RWPE2 (cell line): Measurements from ENCODE around the gene EFCAB8.

ENCODE experiments used
- ATAC-seq: fragments of 200-7000 bp; cut with Tn5 transposase; 3 replicates; pipeline ENCODE4 v1.9.1; 2021; ENCODE audit warnings: low read depth
- DNase-seq: peaks from one replicate; pipeline ENCODE4 v3.0.0-alpha.2; 2020; ENCODE audit warnings: low spot score
- H3K27ac ChIP-seq: fragments of 450-650 bp; 2 replicates; pipeline ENCODE4 v1.5.1; 2017; ENCODE audit warnings: mild to moderate bottlenecking; ENCODE audit not compliant: poor library complexity, severe bottlenecking
- H3K27me3 ChIP-seq: fragments of 250-450 bp; sonication (Bioruptor Pico); 2 replicates; pipeline ENCODE4 v1.5.1; 2021; ENCODE audit warnings: mild to moderate bottlenecking, moderate library complexity; ENCODE audit not compliant: insufficient read depth, poor library complexity, severe bottlenecking
- H3K36me3 ChIP-seq: fragments of 250-450 bp; sonication (Bioruptor Pico); 2 replicates; pipeline ENCODE4 v1.5.1; 2020; ENCODE audit warnings: low read depth, mild to moderate bottlenecking, moderate library complexity
- H3K4me1 ChIP-seq: fragments of 250-450 bp; sonication (Bioruptor Pico); 2 replicates; pipeline ENCODE4 v1.5.1; 2021; ENCODE audit warnings: mild to moderate bottlenecking, moderate library complexity; ENCODE audit not compliant: insufficient read depth, poor library complexity, severe bottlenecking
- H3K4me3 ChIP-seq: fragments of 250-450 bp; sonication (Bioruptor Pico); 2 replicates; pipeline ENCODE4 v1.5.1; 2021; ENCODE audit warnings: mild to moderate bottlenecking, moderate library complexity; ENCODE audit not compliant: severe bottlenecking
- H3K9me3 ChIP-seq: fragments of 250-450 bp; sonication (Bioruptor Pico); 2 replicates; pipeline ENCODE4 v1.5.1; 2021; ENCODE audit warnings: mild to moderate bottlenecking, moderate library complexity; ENCODE audit not compliant: severe bottlenecking
- CTCF ChIP-seq: fragments of 450-650 bp; IDR thresholded peaks from one replicate; pipeline ENCODE4 v1.5.1; 2017; ENCODE audit warnings: mild to moderate bottlenecking, moderate library complexity; ENCODE audit not compliant: poor library complexity, severe bottlenecking

Gene EFCAB8

GRCh38 chr20:32999603-33000250 lies 141.0 kb downstream of the EFCAB8 start:
- Histone ChIP-seq H3K27ac (no peak overlapping the region), H3K36me3 (no peaks in the 10 kb centered on the region), H3K4me3 (no peak overlapping the region), H3K9me3 (peaks cover 2% of the 10 kb centered on the region), H3K27me3 (no peaks in the 10 kb centered on the region), H3K4me1 (no peaks in the 10 kb centered on the region)
- TF ChIP-seq CTCF, result no peak
- DNase-seq, result peak; percentile 56
- no peak for ATAC-seq

GRCh38 chr20:33000802-33001466 lies 142.2 kb downstream of the EFCAB8 start:
- H3K9me3 ChIP-seq, result peaks cover 2% of the 10 kb centered on the region
- no peak overlapping the region for H3K27ac ChIP-seq
- H3K27me3 ChIP-seq, result no peaks in the 10 kb centered on the region
- DNase-seq (peak; percentile 72), ATAC-seq (no peak)
- no peak for TF ChIP-seq CTCF
- H3K4me1 ChIP-seq, result no peaks in the 10 kb centered on the region
- H3K4me3 ChIP-seq, result no peak overlapping the region
- H3K36me3 ChIP-seq, result no peaks in the 10 kb centered on the region

- ATAC-seq (peak; percentile 16; the same call in 2 of the 3 replicates), DNase-seq (peak; percentile 62)
- H3K9me3 ChIP-seq, result no peaks in the 10 kb centered on the region
Measured at GRCh38 chr20:33002087-33002808, 143.5 kb downstream of the EFCAB8 start.

GRCh38 chr20:33004141-33004751 lies 145.5 kb downstream of the EFCAB8 start, which contains the start of gene SUN5:
SUN5 (minus strand) TSS chr20:33004433; CDS start chr20:33004340, 93 bp downstream.
- H3K4me3 ChIP-seq, result no peak within 1 kb of the TSS
- H3K9me3 ChIP-seq, result no peaks in the 10 kb centered on the region
- no peak within 1 kb of the TSS for H3K27ac ChIP-seq
- no peaks in the 10 kb centered on the region for H3K4me1 ChIP-seq
- DNase-seq (peak; percentile 64), ATAC-seq (no peak)
- H3K36me3 ChIP-seq, result no peaks in the 10 kb centered on the region
- TF ChIP-seq CTCF, result no peak
- no peaks in the 10 kb centered on the region for H3K27me3 ChIP-seq

More at GRCh38 chr20:33002087-33002808, 143.5 kb downstream of the EFCAB8 start:
- H3K36me3 ChIP-seq, result no peaks in the 10 kb centered on the region
- no peak for TF ChIP-seq CTCF
- H3K27ac ChIP-seq, result no peak overlapping the region
- H3K4me3 ChIP-seq, result no peak overlapping the region
- no peaks in the 10 kb centered on the region for H3K4me1 ChIP-seq
- H3K27me3 ChIP-seq, result no peaks in the 10 kb centered on the region
